PC-9 (cell line): ENCODE results near the gene PRRT1B. TPM values are rescaled to one million over a fixed set of nuclear protein-coding genes. Genes with fewer than 3 reads are reported as not detected.

Source experiments
- BruUV-seq: library from RNA; stranded (reverse); fragments of 400-500 nt; replicated peaks from 2 replicates; lab custom pipeline; 2021; lab: Mats Ljungman, UMichigan
- CTCF ChIA-PET: fragments of 300-600 bp; sonication (Branson Sonifier 250); formaldehyde crosslinking; loops from one replicate; lab custom pipeline; 2022; ENCODE audit warnings: antibody characterized with exemption; lab: Charles Lee
- POLR2A ChIA-PET: fragments of 300-600 bp; sonication (Branson Sonifier 250); formaldehyde crosslinking; loops from one replicate; lab custom pipeline; 2022; ENCODE audit warnings: antibody characterized with exemption; ENCODE audit not compliant: unreplicated experiment; lab: Charles Lee
- DNase-seq, 2 experiments: peaks; one replicate each; pipeline versions ENCODE4 v3.0.0 to v3.0.0-alpha.2; 2015 to 2022; ENCODE audit warnings: mixed read lengths in 1 of 2
- H2AFZ ChIP-seq: fragments of 200-600 bp; sonication (generic); 2 replicates; pipeline ENCODE4 v1.8.1; 2017; ENCODE audit warnings: antibody characterized with exemption
- H3F3A ChIP-seq: fragments of 200-600 bp; sonication (generic); 2 replicates; pipeline ENCODE4 v1.8.1; 2017; ENCODE audit warnings: antibody characterized with exemption, mild to moderate bottlenecking, low read depth; ENCODE audit not compliant: insufficient read depth
- H3K27ac ChIP-seq: fragments of 200-600 bp; sonication (generic); 2 replicates; pipeline ENCODE4 v1.6.1; 2016; ENCODE audit warnings: mixed run types
- H3K27me3 ChIP-seq: fragments of 200-600 bp; sonication (generic); 2 replicates; pipeline ENCODE4 v1.6.1; 2016; ENCODE audit warnings: low read depth, mixed run types; ENCODE audit not compliant: insufficient read depth
- H3K36me3 ChIP-seq: fragments of 200-600 bp; sonication (generic); 2 replicates; pipeline ENCODE4 v1.6.1; 2016; ENCODE audit warnings: low read depth, mixed run types
- H3K4me1 ChIP-seq: fragments of 200-600 bp; sonication (generic); replicated peaks from 2 replicates; pipeline ENCODE4 v1.6.1; 2016; ENCODE audit warnings: mixed run types; ENCODE audit not compliant: insufficient read depth
- H3K4me2 ChIP-seq: fragments of 200-600 bp; sonication (generic); 2 replicates; pipeline ENCODE4 v1.6.1; 2017; ENCODE audit warnings: mixed run types
- H3K4me3 ChIP-seq: fragments of 200-600 bp; sonication (generic); 2 replicates; pipeline ENCODE4 v1.6.1; 2016; ENCODE audit warnings: mixed run types
- H3K79me2 ChIP-seq: fragments of 200-600 bp; sonication (generic); 2 replicates; pipeline ENCODE4 v1.6.1; 2017; ENCODE audit warnings: low read depth, mixed run types
- H3K9me2 ChIP-seq: fragments of 200-600 bp; sonication (generic); 2 replicates; pipeline ENCODE4 v1.8.1; 2017; ENCODE audit warnings: mild to moderate bottlenecking; ENCODE audit not compliant: insufficient read depth
- H3K9me3 ChIP-seq: fragments of 200-600 bp; sonication (generic); 2 replicates; pipeline ENCODE4 v1.8.1; 2016; ENCODE audit warnings: low read depth; ENCODE audit not compliant: insufficient read depth
- H4K20me1 ChIP-seq: fragments of 200-600 bp; sonication (generic); 2 replicates; pipeline ENCODE4 v1.8.1; 2017; ENCODE audit not compliant: insufficient read depth
- EZH2 ChIP-seq: fragments of 200-600 bp; sonication (generic); IDR thresholded peaks from 2 replicates; pipeline ENCODE4 v1.8.0; 2017; ENCODE audit warnings: antibody characterized with exemption, low read depth
- intact Hi-C: fragments of 100-400 bp; cut with micrococcal nuclease; formaldehyde crosslinking; loops from one replicate; pipeline ENCODE4 v1.10.0; 2022; ENCODE audit not compliant: unreplicated experiment
- total RNA-seq: library from RNA; stranded (reverse); gene quantifications from 2 replicates; pipeline ENCODE4 v1.2.3, GENCODE V29; 2021
- TF ChIP-seq, protein P1 (sequence below): fragments of 200-600 bp; sonication (generic); conservative IDR thresholded peaks from 2 replicates; pipeline ENCODE4 v1.6.1; 2017; ENCODE audit warnings: mixed run types, antibody characterized with exemption, mild to moderate bottlenecking, moderate library complexity

Gene PRRT1B
- total RNA-seq, 1 experiment from 2014 or later = not detected

DNA sequence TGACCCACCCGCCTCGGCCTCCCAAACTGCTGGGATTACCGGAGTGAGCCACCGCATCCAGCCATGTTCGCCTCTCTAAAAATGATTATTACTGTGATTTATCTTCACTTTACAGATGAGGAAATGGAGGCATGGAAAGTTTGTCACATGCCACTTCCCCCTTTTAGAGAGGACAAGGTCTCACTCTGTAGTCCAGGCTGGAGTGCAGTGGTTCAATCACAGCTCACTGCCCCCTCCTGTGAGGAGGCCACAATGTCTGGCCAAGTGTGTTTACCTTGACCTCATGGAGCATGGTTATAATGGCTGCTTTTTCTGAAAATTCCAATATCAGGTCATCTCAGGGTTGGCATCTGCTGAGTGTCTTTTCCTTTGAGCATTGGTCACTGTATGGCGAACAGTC is 6.7 kb downstream of the PRRT1B start:
- ChIA-PET POLR2A (no interaction called here), CTCF (no interaction called here)
- Histone ChIP-seq H3K79me2 (no peaks in the 10 kb centered on the region), H3K36me3 (no peaks in the 10 kb centered on the region), H2AFZ (no peak overlapping the region), H3K27me3 (peaks cover 41% of the 10 kb centered on the region), H3F3A (no peaks in the 10 kb centered on the region), H3K27ac (no peak overlapping the region), H3K4me2 (no peak overlapping the region), H3K4me1 (0 out of 2 replicates have a peak, but pooled peaks cover 2% of the 10 kb centered on the region), H4K20me1 (no peaks in the 10 kb centered on the region), H3K9me3 (no peaks in the 10 kb centered on the region), H3K4me3 (no peak overlapping the region), H3K9me2 (no peaks in the 10 kb centered on the region)
- no peak for TF ChIP-seq EZH2
- TF ChIP-seq, protein P1, sequence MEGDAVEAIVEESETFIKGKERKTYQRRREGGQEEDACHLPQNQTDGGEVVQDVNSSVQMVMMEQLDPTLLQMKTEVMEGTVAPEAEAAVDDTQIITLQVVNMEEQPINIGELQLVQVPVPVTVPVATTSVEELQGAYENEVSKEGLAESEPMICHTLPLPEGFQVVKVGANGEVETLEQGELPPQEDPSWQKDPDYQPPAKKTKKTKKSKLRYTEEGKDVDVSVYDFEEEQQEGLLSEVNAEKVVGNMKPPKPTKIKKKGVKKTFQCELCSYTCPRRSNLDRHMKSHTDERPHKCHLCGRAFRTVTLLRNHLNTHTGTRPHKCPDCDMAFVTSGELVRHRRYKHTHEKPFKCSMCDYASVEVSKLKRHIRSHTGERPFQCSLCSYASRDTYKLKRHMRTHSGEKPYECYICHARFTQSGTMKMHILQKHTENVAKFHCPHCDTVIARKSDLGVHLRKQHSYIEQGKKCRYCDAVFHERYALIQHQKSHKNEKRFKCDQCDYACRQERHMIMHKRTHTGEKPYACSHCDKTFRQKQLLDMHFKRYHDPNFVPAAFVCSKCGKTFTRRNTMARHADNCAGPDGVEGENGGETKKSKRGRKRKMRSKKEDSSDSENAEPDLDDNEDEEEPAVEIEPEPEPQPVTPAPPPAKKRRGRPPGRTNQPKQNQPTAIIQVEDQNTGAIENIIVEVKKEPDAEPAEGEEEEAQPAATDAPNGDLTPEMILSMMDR = no peak
- intact Hi-C loops = no loop called here
- DNase-seq = no peak
- no TSS peak for BruUV-seq

GRCh38 chr9:131554087-131554842 is 8.9 kb downstream of the PRRT1B start:
- BruUV-seq = no TSS peak
- H3K4me2 ChIP-seq = no peak overlapping the region
- no peak overlapping the region for H3K4me3 ChIP-seq
- no peak for DNase-seq
- H3K9me2 ChIP-seq = no peaks in the 10 kb centered on the region
- no peaks in the 10 kb centered on the region for H4K20me1 ChIP-seq
- H2AFZ ChIP-seq = no peak overlapping the region
- H3K79me2 ChIP-seq = no peaks in the 10 kb centered on the region
- CTCF ChIA-PET = no interaction called here
- POLR2A ChIA-PET = no interaction called here
- TF ChIP-seq, protein P1 = no peak
- TF ChIP-seq EZH2 = no peak
- no peaks in the 10 kb centered on the region for H3K4me1 ChIP-seq
- H3K27me3 ChIP-seq = peaks cover 19% of the 10 kb centered on the region
- no peaks in the 10 kb centered on the region for H3F3A ChIP-seq
- intact Hi-C loops = no loop called here
- H3K36me3 ChIP-seq = no peaks in the 10 kb centered on the region
- H3K9me3 ChIP-seq = no peaks in the 10 kb centered on the region
- no peak overlapping the region for H3K27ac ChIP-seq

DNA sequence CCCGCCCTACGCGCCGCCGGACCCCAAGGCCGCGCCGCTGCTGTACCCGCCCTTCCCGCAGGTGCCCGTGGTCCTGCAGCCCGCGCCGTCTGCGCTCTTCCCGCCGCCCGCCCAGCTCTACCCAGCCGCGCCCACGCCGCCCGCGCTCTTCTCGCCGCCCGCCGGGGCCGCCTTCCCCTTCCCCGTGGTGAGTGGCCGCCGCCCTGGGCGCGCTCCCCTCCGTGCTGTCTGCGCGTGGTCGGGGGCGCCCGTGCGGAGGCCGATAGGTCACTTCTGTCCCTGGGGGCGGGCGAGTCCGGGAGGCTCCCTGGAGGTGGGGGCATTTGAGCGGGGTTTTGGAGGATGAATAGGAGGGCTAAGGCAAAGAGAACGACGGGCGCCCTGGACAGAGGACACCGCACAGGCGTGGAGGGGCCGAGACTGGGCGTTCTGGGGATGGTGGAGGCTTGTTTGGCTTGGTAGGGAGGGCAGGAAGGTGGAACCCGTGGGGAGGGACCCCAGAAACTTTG is 9.6 kb downstream of the PRRT1B start:
- BruUV-seq = no TSS peak
- H3K9me3 ChIP-seq = no peaks in the 10 kb centered on the region
- H4K20me1 ChIP-seq = no peaks in the 10 kb centered on the region
- H3K4me2 ChIP-seq = no peak overlapping the region
- no peaks in the 10 kb centered on the region for H3F3A ChIP-seq
- ChIA-PET CTCF (interaction anchor here (0.6 kb wide), 1 partner anchor 306 kb away, joined by 6 read pairs; no protein-coding TSS in a partner anchor), POLR2A (no interaction called here)
- intact Hi-C loops = no loop called here
- no peak overlapping the region for H3K27ac ChIP-seq
- no peaks in the 10 kb centered on the region for H3K36me3 ChIP-seq
- TF ChIP-seq EZH2 = no peak
- TF ChIP-seq, protein P1 = no peak
- H3K79me2 ChIP-seq = no peaks in the 10 kb centered on the region
- no peak overlapping the region for H3K4me3 ChIP-seq
- peaks cover 12% of the 10 kb centered on the region for H3K27me3 ChIP-seq
- H2AFZ ChIP-seq = no peak overlapping the region
- H3K9me2 ChIP-seq = no peaks in the 10 kb centered on the region
- no peak for DNase-seq
- H3K4me1 ChIP-seq = no peaks in the 10 kb centered on the region
